Stimulated activated CD4-positive, alpha-beta T cell treated with anti-CD3 and anti-CD28 coated beads, Interleukin-1b, Interleukin-23, amount 100 ng/mL, for 48 hours (primary cell): ENCODE measurements around the gene EHBP1L1.

Experiments
- DNase-seq: peaks from one replicate; pipeline ENCODE4 v3.0.0-alpha.2; 2020

Gene EHBP1L1

GRCh38 chr11:65639623-65640482, 64.0 kb downstream of the EHBP1L1 start:
- peak; percentile 59 for DNase-seq

GRCh38 chr11:65640483-65641296, 64.8 kb downstream of the EHBP1L1 start:
- DNase-seq = peak; percentile 28

DNA sequence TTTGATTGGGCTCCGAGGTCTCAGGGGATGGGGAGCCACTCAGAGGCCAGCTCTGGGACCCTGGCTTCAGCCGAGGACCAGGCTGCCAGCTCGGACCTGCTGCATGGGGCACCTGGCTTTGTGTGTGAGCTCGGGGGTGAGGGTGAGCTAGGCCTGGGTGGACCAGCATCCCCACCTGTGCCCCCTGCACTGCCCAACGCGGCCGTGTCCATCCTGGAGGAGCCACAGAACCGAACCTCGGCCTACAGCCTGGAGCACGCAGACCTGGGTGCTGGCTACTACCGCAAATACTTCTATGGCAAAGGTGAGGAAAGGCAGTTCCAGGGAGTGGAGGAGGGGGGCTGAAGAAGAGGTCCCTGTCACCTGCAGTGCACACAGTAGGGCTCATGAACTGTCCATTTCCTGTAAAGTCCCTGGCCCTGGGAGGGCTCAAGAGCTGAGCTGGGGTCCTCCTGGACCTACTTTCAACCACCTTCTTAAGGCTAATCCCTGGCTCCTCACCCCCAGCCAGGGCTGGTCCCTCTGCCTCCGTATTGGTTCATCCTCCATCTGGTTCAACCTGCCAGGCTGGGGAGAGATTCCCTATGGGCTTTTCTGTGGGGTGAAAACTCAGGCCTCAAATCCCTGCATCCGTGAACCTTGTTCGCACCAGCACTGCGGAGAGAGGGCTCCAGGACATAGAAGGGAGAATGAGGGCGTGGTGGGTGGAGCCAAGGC, 65.6 kb downstream of the EHBP1L1 start:
- no peak for DNase-seq
